ENCODE measurements around the gene IMMP2L.
"Not testable (repeated sequence)": the region's sequence is repeated elsewhere in the genome, so short reads cannot be mapped to it uniquely, and the experiment has no call there.

The IMMP2L gene

DNA sequence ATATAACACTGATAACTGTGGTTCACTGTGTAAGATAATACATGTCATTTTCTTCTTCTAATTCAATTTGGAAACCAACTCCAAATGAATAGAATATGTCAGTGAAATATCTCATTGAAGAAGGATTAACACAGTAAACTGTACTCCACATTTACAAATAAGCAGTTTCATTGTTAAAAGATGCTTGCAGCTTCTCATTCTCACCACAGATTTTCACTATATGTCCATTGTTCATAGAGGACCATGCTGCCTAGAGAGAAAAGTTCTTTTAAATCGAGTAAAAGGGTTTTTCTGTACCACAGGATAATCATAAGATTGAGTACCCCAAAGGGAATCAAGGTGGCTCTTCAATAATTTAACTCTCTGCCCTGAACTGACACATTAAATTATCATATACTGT, 305.9 kb downstream of the IMMP2L start:
- no peak overlapping the region for H3K4me3 ChIP-seq (ENCODE audit: low read length)
- no peak for DNase-seq (ENCODE audit: low read depth, low spot score)

DNA sequence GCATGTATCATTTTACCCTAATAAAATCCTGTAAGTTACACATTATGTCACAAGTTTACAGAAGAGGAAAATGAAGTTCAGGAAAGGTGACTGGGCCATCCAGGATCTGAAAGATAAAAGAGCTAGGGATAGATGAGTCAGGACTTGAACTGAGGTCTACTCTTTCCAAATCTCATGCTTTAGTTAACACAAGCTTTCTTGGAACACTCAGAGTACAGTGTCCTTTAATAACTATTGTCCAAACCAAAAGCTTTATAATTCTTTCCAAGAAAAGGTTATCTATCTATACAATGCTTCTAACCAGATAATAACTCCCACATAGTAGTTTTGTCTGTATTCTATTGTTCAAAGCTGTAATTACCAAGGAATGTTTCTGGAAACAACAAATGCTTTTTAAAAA, 306.7 kb downstream of the IMMP2L start:
- no peak for DNase-seq (ENCODE audit: low read depth, low spot score)
- no peak overlapping the region for H3K4me3 ChIP-seq (ENCODE audit: low read length)

DNA sequence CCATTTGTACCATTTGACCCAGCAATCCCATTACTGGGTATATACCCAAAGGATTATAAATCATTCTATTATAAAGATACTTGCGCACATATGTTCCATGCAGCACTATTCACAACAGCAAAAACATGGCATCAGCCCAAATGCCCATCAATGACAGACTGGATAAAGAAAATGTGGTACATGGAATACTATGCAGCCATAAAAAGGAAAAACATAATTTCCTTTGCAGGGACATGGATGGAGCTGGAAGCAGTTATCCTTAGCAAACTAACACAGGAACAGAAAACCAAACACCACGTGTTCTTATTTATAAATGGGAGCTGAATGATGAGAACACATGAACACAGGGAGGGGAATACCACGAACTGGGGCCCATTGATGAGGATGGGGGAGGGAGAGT, 310.9 kb downstream of the IMMP2L start:
- not testable (repeated sequence) for H3K4me3 ChIP-seq (ENCODE audit: low read length); DNase-seq (ENCODE audit: low read depth, low spot score)

DNA sequence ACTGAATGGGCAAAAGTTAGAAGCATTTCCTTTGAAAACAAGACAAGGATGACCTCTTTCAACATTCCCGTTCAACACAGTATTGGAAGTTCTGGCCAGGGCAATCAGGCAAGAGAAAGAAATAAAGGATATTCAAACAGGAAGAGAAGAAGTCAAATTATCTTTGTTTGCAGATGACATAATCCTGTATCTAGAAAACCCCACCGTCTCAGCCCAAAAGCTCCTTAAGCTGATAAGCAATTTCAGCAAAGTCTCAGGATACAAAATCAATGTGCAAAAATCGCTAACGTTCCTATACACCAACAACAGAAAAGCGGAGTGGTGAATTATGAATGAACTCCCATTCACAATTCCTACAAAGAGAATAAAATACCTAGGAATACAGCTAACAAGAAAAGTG, 312.5 kb downstream of the IMMP2L start:
- H3K4me3 ChIP-seq (ENCODE audit: low read length); DNase-seq (ENCODE audit: low read depth, low spot score): not testable (repeated sequence)

DNA sequence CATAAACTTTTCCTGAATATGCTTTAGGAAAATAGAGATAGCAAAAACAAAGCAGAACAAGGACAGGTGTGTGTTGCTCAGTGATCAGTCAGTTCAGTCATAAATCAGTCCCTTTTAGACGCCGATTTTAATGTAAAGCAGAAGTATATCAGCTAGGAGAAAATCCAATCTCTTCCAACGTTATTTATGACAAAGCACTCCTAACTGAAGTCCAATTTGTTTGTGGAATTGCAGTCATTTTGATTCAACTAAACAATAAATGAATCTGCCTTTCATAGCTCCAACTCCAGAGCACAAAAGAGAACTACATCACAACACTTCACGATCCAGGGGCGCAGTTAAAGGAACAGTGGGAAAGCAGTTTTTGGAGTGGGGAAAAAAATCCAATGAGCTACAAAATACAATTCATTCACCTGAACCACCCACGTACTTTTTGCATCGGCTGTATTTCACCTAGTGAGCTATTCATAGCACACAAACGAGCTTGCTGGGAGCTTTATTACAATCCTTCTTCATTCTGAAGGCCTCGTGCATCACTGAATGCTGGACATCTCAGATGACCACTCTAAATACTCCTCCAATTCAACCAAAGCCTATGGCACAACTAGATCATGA, 320.0 kb downstream of the IMMP2L start:
- no peak overlapping the region for H3K4me3 ChIP-seq (ENCODE audit: low read length)
- DNase-seq (ENCODE audit: low read depth, low spot score) = no peak

DNA sequence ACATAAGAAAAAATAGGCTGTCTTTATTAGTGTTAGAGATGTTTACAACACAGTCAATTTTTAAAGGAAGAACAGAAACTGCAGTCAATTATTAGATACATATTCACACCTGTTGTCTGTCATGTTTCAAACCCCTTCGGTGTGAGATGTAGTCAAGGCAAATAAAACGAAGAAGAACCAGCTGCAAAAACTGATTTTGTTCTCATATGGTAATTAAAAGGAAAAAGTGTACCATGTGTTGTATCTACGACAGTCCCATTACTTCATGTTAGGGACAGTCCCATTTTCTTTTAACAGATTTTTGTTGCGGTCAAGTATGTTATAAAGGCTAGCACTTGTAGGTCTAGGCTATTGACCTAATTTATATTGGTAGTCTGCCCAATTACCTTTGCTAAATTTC, 321.9 kb downstream of the IMMP2L start:
- no peak overlapping the region for H3K4me3 ChIP-seq (ENCODE audit: low read length)
- DNase-seq (ENCODE audit: low read depth, low spot score) = no peak

DNA sequence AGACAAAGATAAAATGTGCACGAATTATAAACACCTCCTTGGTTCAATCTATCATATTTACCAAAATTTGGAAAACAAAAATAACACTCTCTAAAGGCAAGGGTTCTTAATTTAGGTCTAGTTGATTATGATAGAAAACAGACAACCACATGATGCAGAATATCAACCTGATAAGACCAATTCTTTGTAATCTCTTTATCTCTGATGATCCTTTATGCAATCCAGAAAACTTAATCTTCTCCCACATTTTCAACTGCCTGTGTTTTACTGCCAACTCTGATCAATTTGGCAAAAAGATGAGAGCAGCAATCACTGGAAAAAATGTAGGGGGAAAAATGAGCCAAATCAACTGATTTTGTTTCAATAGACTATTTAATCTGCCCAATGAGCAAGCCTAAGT, 322.9 kb downstream of the IMMP2L start:
- no peak overlapping the region for H3K4me3 ChIP-seq (ENCODE audit: low read length)
- DNase-seq (ENCODE audit: low read depth, low spot score) = no peak

DNA sequence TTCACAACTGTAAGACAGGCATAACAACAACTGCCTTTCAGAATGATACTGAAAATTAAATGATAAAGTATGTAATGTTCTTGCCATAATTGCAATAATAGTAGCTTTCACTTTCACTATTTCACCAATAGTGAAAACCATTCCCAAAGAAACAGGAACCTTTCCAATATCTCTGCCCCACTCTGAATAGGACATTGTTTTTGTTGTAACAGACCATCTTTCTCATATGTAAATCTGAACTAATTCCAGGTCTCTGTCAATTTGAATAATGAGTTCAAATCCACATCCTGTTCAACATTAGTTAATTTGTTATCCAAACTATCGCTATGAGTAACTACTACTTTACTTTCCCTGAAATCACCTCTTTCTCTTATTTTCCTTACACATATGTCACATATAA, 323.4 kb downstream of the IMMP2L start:
- DNase-seq (ENCODE audit: low read depth, low spot score) = no peak
- H3K4me3 ChIP-seq (ENCODE audit: low read length) = no peak overlapping the region

DNA sequence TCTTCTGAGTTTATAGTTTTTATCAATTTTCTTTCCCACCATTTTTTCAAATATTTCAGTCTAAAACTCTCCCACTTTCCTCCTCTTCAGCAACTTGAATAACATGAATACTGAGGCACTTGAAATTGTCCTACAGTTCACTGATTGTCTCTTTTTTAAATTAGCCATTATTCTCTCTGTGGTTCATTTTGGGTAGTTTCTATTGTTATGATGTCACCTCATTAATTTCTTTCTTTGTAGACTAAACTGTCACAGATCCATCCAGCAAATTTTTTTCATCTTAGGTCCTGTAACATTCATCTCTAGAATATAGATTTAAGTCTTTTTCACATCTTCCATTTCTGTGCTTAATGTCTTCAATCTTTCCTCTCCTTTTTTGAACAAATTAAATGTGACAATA, 326.6 kb downstream of the IMMP2L start:
- no peak overlapping the region for H3K4me3 ChIP-seq (ENCODE audit: low read length)

DNA sequence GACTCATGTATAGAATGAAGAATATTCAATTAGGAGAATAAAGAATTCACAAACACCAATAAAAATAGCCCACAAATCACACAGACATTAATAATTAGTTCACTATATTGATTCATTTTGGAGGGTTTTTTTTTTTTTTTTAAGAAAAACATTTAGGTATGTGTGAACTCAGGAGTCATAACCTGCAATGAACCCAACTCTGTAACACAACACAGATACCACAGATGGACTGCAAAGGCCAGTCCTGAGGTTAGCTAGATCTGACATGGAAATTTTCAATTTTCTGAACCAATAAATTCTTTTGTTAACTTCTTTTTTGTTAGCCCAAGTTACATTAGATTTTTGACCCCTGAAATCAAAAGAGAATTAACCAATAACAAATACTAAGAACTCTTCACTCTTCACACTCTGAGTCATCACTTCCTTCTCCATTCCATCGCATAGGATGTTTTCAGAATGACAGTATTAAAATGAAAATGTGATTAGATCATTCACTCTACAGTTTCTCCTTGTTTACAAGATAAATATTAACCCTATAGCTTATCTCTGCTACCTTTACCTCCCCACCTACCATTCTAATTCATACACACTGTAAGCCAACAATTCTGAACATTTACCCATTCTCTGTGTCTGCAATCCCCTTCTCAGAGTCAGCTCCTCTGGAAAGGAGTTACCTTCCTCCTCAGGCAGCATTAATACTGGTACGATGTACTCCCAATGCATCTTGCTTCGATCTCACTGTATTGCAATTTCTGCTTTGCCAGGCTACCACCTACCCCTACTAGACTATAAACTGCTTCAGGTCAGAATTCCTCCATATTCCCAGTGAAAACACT, 329.8 kb downstream of the IMMP2L start:
- DNase-seq (ENCODE audit: low read depth, low spot score) = no peak
- no peak overlapping the region for H3K4me3 ChIP-seq (ENCODE audit: low read length)

More for the DNA sequence above, 326.6 kb downstream of the IMMP2L start:
- DNase-seq (ENCODE audit: low read depth, low spot score) = no peak

DNA sequence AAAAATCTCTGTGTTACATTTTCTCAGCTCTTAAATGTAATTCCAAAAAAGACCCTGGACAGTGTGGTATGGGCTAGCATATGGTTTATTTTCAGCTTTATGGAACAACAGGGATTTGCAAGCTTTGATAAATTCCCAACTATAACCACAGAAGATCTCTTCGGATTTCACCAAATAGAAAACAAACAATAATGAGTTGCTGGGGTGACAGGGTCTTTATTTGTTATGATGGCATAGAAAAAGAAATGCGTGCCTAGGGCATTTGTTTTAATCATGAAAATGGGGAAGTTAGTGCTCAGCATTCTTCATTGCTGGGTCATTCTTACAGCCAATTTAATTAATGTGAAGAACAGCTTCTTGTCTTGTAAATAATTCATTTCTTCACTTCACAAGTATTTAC, 332.4 kb downstream of the IMMP2L start:
- no peak overlapping the region for H3K4me3 ChIP-seq (ENCODE audit: low read length)
- DNase-seq (ENCODE audit: low read depth, low spot score) = no peak

DNA sequence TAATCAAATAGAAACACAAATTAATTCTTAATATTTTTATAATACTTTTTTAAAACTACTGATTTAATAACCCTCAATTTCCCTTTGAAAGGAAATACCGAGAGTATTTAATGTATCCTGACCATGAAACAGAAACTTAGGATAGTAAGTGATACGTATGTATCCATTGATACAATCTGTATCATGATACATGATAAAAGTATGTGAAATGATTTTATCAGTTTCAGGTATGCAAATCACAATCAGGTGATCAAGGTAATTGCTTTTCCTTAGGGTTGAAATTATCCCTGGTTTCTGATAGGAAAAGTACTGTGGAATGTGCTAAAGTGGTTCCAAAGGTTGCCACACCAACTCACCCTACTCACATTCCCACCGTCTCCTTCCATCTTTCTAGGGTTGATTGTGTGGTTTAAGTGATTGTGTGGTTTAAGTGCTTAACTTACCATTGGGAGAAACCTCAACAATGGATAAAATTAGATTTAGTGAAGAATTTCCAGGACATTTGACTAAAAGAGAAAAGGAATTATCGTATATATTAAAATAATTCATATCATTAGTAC, 333.0 kb downstream of the IMMP2L start:
- no peak for DNase-seq (ENCODE audit: low read depth, low spot score)
- H3K4me3 ChIP-seq (ENCODE audit: low read length) = no peak overlapping the region

DNA sequence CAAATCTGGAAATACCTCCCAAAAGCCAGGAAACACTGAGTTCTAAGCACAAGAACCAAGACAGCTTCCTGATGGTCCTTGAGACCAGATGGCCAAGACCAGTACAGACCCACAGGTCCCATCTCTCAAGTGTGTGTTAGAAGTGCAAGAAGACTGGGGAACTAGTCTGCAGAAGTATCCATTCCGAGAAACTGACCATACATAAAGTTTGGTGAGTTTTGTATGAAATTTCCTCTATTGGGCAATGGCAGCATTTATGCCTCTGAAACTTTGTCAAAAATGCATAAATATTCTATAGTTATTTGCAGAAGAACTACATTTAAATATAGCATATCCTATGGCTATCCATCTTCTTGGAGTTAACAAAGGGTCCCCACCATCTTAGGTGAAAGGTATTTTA, 333.9 kb downstream of the IMMP2L start:
- DNase-seq (ENCODE audit: low read depth, low spot score) = no peak
- H3K4me3 ChIP-seq (ENCODE audit: low read length) = no peak overlapping the region

DNA sequence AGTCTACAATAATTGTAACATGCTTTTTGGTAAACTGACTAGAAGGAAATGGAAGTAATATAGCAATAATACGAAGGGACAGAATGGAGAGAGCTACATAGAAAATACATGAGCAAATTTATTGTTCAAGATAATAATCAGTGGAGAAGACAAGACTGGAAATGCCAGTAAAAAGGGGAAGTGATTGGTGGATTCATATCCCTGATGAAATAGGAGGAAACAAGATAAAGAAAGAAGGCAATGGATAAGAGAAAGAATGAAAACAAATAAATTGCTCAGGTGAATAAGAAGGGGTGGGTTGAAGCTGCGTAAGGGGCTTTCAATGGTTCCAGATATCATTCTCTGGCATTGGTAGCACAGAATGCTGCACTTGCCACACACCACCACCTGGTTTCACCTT, 335.5 kb downstream of the IMMP2L start:
- no peak overlapping the region for H3K4me3 ChIP-seq (ENCODE audit: low read length)
- no peak for DNase-seq (ENCODE audit: low read depth, low spot score)

DNA sequence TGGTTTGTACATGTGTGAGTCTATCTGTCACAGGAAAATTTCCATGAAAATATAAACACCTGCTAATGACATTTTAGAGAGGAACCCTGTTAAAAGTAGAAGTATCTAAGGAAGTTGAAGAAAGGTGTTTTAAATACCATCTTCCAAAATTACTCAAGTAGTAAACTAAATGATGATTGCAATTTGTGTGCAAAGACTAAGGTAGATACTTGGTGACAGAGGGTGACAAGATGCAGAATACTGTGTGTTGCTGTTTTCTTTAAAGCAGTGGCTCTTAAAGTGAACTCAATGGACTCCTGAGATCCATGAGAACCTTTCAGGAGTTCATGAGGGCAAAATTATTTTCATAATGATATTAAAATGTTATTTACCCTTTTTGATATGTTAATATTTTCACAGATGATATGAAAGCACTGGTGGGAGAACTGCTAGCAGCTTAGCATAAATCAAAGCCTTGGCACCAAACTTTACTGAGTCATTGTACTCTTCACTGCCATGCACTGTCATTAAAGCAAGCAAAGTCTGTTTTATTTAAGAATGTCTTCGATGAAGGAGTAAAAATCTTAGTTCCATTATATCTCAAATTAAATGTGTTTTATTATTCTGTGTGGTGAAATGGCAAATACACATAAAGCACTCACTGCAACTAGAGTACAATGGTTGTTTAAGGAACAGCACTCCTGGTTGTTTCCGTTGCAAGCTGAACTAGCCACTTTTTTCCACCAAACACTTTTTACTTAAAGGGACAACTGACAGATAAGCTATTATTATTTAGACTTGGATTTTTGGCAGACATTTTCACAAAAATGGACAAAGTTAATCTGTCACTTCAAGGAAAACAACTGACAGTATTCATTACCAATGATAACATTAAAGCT, 337.7 kb downstream of the IMMP2L start:
- H3K4me3 ChIP-seq (ENCODE audit: low read length) = no peak overlapping the region
- DNase-seq (ENCODE audit: low read depth, low spot score) = no peak

DNA sequence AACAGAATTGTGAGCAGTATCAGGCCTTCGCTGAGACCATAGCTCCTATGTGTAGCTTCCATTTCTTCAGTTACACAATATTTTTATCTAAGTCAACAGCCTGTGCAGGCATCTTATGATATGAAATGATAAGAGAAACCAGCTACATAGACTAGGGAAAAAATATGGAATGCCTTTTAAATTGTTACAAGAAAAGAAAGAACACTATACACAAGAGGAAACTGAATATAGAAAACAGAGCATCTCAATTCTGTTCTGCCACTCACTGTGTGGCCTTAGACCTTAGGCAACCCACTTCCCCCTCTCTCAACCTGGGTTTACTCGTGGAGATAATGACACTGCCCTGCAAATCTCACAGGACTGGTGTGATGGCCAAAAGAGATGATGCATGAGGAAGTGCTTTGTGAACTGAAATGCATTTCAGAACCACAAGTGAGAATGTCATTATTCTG, 338.5 kb downstream of the IMMP2L start:
- no peak for DNase-seq (ENCODE audit: low read depth, low spot score)

DNA sequence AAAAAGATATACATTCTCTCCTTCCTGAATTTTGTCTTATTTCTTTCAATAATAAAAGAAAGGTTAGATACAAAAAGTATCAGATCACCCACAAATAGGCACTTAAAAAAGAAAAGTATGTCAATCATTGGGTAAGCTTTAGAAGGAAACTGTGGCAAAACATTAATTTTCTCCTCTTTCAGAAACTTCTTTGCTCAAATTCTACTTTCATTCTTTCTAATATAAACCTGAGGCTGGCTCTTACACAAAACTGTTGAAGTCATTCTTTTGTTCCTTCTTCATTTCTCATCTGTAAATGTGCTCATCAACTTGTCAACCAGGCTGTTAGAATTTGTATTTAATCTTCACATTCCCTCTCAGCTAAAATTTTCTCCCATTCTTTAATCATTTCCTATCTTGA, 346.7 kb downstream of the IMMP2L start:
- no peak overlapping the region for H3K4me3 ChIP-seq (ENCODE audit: low read length)
- DNase-seq (ENCODE audit: low read depth, low spot score) = no peak

More for the DNA sequence above, 338.5 kb downstream of the IMMP2L start:
- H3K4me3 ChIP-seq (ENCODE audit: low read length) = no peak overlapping the region

DNA sequence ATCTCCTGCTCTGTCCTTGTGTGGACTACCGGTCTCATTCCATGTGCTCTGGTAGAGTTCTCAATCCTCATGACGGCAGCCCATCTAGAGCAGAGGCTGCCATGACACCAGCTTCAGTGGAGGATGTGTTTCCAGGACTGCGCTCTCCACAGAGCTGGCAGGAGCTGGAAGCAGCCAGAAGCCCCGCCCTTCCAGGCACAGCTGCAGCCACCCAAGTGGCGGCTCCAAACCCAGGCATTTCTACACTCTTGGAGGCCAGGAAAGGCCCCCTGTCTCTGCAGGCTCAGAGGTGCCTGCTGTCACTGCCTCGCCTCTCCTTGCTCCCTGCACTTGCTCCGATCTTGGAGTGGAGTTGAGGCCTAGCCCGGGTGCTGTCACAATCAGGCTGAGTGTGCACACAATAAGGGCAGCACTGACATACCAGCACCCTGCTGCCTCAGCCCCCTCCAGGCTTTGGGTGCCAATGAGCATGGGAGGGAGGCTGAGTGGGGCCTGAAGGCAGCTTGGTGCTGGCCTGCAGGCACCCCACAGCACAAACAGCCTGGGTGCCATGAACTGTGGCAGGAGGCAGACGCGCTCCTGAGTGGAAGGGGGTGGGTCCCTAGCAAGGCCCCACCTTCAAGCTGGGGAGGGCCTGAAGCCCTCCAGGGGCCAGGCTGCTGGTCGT, 349.3 kb downstream of the IMMP2L start:
- DNase-seq (ENCODE audit: low read depth, low spot score) = no peak
- H3K4me3 ChIP-seq (ENCODE audit: low read length) = no peak overlapping the region

DNA sequence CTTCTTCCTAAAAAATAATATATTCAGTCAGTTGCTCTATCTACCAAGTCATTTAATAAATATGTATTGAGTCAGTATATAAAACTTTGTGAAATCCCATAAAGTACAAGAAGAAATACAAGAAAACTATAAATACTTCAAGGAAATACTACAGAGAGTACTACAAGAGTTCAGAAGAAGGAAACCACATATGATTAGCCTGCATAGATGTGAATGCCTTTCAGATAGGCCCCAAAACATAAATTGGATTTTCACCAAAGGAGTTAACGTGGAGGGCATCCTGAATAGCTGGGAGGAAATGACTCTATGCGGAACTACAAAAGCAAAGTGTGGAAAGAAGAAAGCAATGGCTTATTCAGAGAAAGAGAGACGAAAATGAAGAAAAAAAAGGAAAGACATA, 351.3 kb downstream of the IMMP2L start:
- no peak for DNase-seq (ENCODE audit: low read depth, low spot score)
- H3K4me3 ChIP-seq (ENCODE audit: low read length) = no peak overlapping the region
